K562 (cell line): ENCODE measurements around the gene SENP1. TPM values are rescaled to one million over a fixed set of nuclear protein-coding genes. Genes with fewer than 3 reads are reported as not detected.

ENCODE experiments used
- ATAC-seq: fragments of 200-7000 bp; cut with Tn5 transposase; 3 replicates; pipeline ENCODE4 v1.9.1; 2020; ENCODE audit warnings: moderate library complexity
- BruUV-seq: library from RNA; stranded (reverse); fragments of 400-500 nt; replicated peaks from 2 replicates; lab custom pipeline; 2021; lab: Mats Ljungman, UMichigan
- CTCF ChIA-PET: fragments of 300-600 bp; formaldehyde crosslinking; extraction: SDS; loops from one replicate; lab custom pipeline; 2021; ENCODE audit warnings: low intra/inter-chr PET ratio; lab: Yijun Ruan, JAX
- POLR2A ChIA-PET: fragments of 300-600, 350-650 bp; sonication (Branson Sonifier 250); formaldehyde crosslinking; extraction: SDS; loops from one replicate; lab custom pipeline; 2021; ENCODE audit warnings: antibody characterized with exemption, inconsistent platforms; lab: Yijun Ruan, JAX
- DNase-seq, 4 experiments: peaks; one replicate each; pipeline versions ENCODE4 v3.0.0 to v3.0.0-alpha.2; 2011 to 2018; ENCODE audit warnings: low spot score in 3 of 4, mixed read lengths in 3 of 4; ENCODE audit errors: extremely low read depth in 1 of 4
- FAIRE-seq: peaks from 2 replicates; lab custom pipeline; 2011; peaks lifted over from hg19 to GRCh38; lab: Jason Lieb, UNC
- H2AFZ ChIP-seq: 2 replicates; pipeline ENCODE4 v1.6.0; 2011; ENCODE audit warnings: low read depth, low read length, control low read depth, inconsistent platforms
- H3K27ac ChIP-seq: fragments of 200-600 bp; 3 replicates; pipeline ENCODE4 v1.8.0; 2011; ENCODE audit warnings: low read depth, mild to moderate bottlenecking, control low read depth, inconsistent platforms, low read length, moderate library complexity, mixed read lengths; ENCODE audit errors: extremely low read depth
- H3K27me3 ChIP-seq, 2 experiments: fragments of 300-600 bp in 1 of 2; 2 replicates in 1 of 2; 3 replicates in 1 of 2; pipeline versions ENCODE4 v1.6.0 to v1.8.0; 2011; ENCODE audit warnings: inconsistent platforms in 2 of 2, low read length in 2 of 2, mild to moderate bottlenecking in 1 of 2, mixed read lengths in 1 of 2, moderate library complexity in 1 of 2; ENCODE audit not compliant: control insufficient read depth in 2 of 2, insufficient read depth in 2 of 2
- H3K36me3 ChIP-seq: fragments of 300-600 bp; 3 replicates; pipeline ENCODE4 v1.8.0; 2011; ENCODE audit warnings: mild to moderate bottlenecking, low read length, inconsistent platforms; ENCODE audit not compliant: control insufficient read depth, insufficient read depth
- H3K4me1 ChIP-seq, 2 experiments: fragments of 200-600 bp in 1 of 2; replicated peaks in 1 of 2; 2 replicates in 1 of 2; 3 replicates in 1 of 2; pipeline versions ENCODE4 v1.5.1 to v1.8.0; 2011; ENCODE audit warnings: inconsistent platforms in 2 of 2, low read length in 2 of 2, mild to moderate bottlenecking in 1 of 2, mixed read lengths in 1 of 2, moderate library complexity in 1 of 2; ENCODE audit not compliant: control insufficient read depth in 2 of 2, insufficient read depth in 2 of 2
- H3K4me2 ChIP-seq: 2 replicates; pipeline ENCODE4 v1.6.1; 2011; ENCODE audit warnings: low read length, control low read depth, inconsistent platforms, mixed read lengths; ENCODE audit not compliant: insufficient read depth
- H3K4me3 ChIP-seq: fragments of 200-600 bp; sonication (generic), shearing (Covaris generic); 2 replicates; pipeline ENCODE4 v1.5.1; 2016; ENCODE audit warnings: control low read depth, inconsistent platforms
- H3K79me2 ChIP-seq: fragments of 200-600 bp; 3 replicates; pipeline ENCODE4 v1.8.0; 2011; ENCODE audit warnings: low read length, inconsistent platforms; ENCODE audit not compliant: control insufficient read depth, insufficient read depth
- H3K9ac ChIP-seq, 2 experiments: 2 replicates each; pipeline versions ENCODE4 v1.6.0 to v1.6.1; 2011; ENCODE audit warnings: low read depth in 2 of 2, low read length in 2 of 2, control low read depth in 1 of 2, inconsistent platforms in 1 of 2, mild to moderate bottlenecking in 1 of 2, mixed read lengths in 1 of 2; ENCODE audit not compliant: insufficient read depth in 1 of 2
- H3K9me1 ChIP-seq: one replicate; pipeline ENCODE4 v1.6.0; 2011; ENCODE audit warnings: inconsistent platforms, mild to moderate bottlenecking, low read length, moderate library complexity; ENCODE audit not compliant: control insufficient read depth, insufficient read depth
- H3K9me3 ChIP-seq: replicated peaks from 2 replicates; pipeline ENCODE4 v1.5.1; 2011; ENCODE audit warnings: low read depth, low read length, inconsistent platforms; ENCODE audit not compliant: control insufficient read depth, insufficient read depth
- H4K20me1 ChIP-seq: replicated peaks from 2 replicates; pipeline ENCODE4 v1.6.1; 2011; ENCODE audit warnings: low read length, inconsistent platforms, mixed read lengths; ENCODE audit not compliant: control insufficient read depth, insufficient read depth
- CTCF ChIP-seq, 3 experiments: IDR thresholded peaks in 2 of 3; conservative IDR thresholded peaks in 1 of 3; 2 replicates each; pipeline ENCODE4 v1.5.1; 2011 to 2012; ENCODE audit warnings: low read length in 3 of 3, mild to moderate bottlenecking in 3 of 3, control low read depth in 2 of 3, improper control_type of control experiment in 1 of 3, inconsistent platforms in 1 of 3, low read depth in 1 of 3, mixed read lengths in 1 of 3, moderate library complexity in 1 of 3; ENCODE audit not compliant: insufficient read depth in 2 of 3
- E4F1 ChIP-seq: fragments of 250-450 bp; sonication (Bioruptor Pico); IDR thresholded peaks from 2 replicates; pipeline ENCODE4 v1.5.0; 2021; ENCODE audit warnings: mild to moderate bottlenecking, borderline replicate concordance
- ETS1 ChIP-seq: conservative IDR thresholded peaks from 2 replicates; pipeline ENCODE4 v1.6.1; 2011; ENCODE audit warnings: low read depth, mild to moderate bottlenecking, low read length; ENCODE audit not compliant: control insufficient read depth
- GTF2F1 ChIP-seq: IDR thresholded peaks from 2 replicates; pipeline ENCODE4 v1.6.1; 2011; ENCODE audit warnings: low read depth, low read length, improper control_type of control experiment
- RAD21 ChIP-seq, 2 experiments: fragments of 250-450 bp in 1 of 2; fragments of 450-650 bp in 1 of 2; sonication (Bioruptor Pico) in 1 of 2; formaldehyde crosslinking in 1 of 2; IDR thresholded peaks in 1 of 2; conservative IDR thresholded peaks in 1 of 2; 2 replicates each; pipeline versions ENCODE4 v1.4.0 to v1.8.0; 2020 to 2022; ENCODE audit warnings: mild to moderate bottlenecking in 2 of 2, moderate library complexity in 1 of 2
- TRIM28 ChIP-seq: fragments of 450-650 bp; IDR thresholded peaks from 2 replicates; pipeline ENCODE4 v1.6.1; 2017
- ZNF175 ChIP-seq: fragments of 200-800 bp; sonication (Bioruptor generic); IDR thresholded peaks from 2 replicates; pipeline ENCODE4 v1.6.1; 2016; ENCODE audit warnings: low read depth, mild to moderate bottlenecking, missing genetic modification characterization, missing compliant biosample characterization
- WGBS: fragments of 100-300 bp; shearing (Covaris generic); methylation state at CpG from one replicate; pipeline ENCODE4 v1.1.6; 2016; ENCODE audit warnings: low coverage, mixed read lengths; ENCODE audit not compliant: insufficient coverage; ENCODE audit errors: missing lambda C conversion rate; 5-methylcytosine and 5-hydroxymethylcytosine counted together
- in situ Hi-C: fragments of 300-500 bp; cut with MboI; formaldehyde crosslinking; loops from 4 replicates; pipeline ENCODE4 v1.15.0; 2018; ENCODE audit warnings: inconsistent platforms, mixed read lengths
- intact Hi-C: fragments of 100-400 bp; cut with micrococcal nuclease; formaldehyde crosslinking; loops from 2 replicates; pipeline ENCODE4 v1.14.2; 2022
- polyA plus RNA-seq, 8 experiments: library from polyadenylated mRNA; depleted of rRNA in 4 of 8; stranded (reverse) in 5 of 8; unstranded in 3 of 8; fragments of >200 nt; fragmentation: Nextera tagmentation in 2 of 8; fragmentation: Illumina TruSeq in 1 of 8; extraction: Ambion mirVana in 2 of 8; extraction: Trizol in 1 of 8; gene quantifications; 2 replicates each; pipeline versions ENCODE4 v1.2.1 to v1.2.3, GENCODE V29; 2011 to 2014; ENCODE audit warnings: inconsistent platforms in 1 of 8, missing spikeins in 1 of 8
- total RNA-seq, 7 experiments: library from RNA; depleted of rRNA in 6 of 7; stranded (reverse); fragments of >200 nt in 6 of 7; fragmentation: Illumina TruSeq in 2 of 7; extraction: Trizol in 2 of 7; gene quantifications; 2 replicates each; pipeline versions ENCODE4 v1.2.1 to v1.2.3, GENCODE V29; 2011 to 2021; ENCODE audit warnings: low replicate concordance in 1 of 7
- TF ChIP-seq, protein P1 (sequence below): sonication (generic); formaldehyde crosslinking; IDR thresholded peaks from 2 replicates; pipeline ENCODE4 v1.8.0; 2022; ENCODE audit warnings: mild to moderate bottlenecking, missing genetic modification reagents

Gene SENP1
- total and polyA plus RNA-seq, 9 of the 15 experiments (the other 6 are each of a cell fraction or from before 2014, with no cell fraction given): 15.5 to 59.0 (median 36.3) TPM

- Histone ChIP-seq H4K20me1 (no peaks in the 10 kb centered on the region), H3K9me1 (no peaks in the 10 kb centered on the region), H3K9me3 (no peaks in the 10 kb centered on the region), H3K27me3 (no peaks in the 10 kb centered on the region), H3K79me2 (peaks cover 8% of the 10 kb centered on the region; the same call in 1 of the 3 replicates), H3K36me3 (peaks cover 55% of the 10 kb centered on the region; the same call in 2 of the 3 replicates), H3K9ac (no peak overlapping the region), H3K27ac (no peak overlapping the region), H3K4me3 (no peak overlapping the region), H2AFZ (no peak overlapping the region), H3K4me1 (peaks cover 4 to 9% of the 10 kb centered on the region in 2 experiments; a peak in 4 of 5 replicates), H3K4me2 (no peak overlapping the region)
- ChIA-PET POLR2A (no interaction called here), CTCF (no interaction called here)
- TF ChIP-seq ETS1: no peak
- no peak for TF ChIP-seq RAD21 (CRISPR knock-in tag; conservative IDR thresholded peaks at IDR 0.05 in 1 of 2, IDR thresholded peaks at IDR 0.05 in 1 of 2)
- no peak for TF ChIP-seq ZNF175 (CRISPR knock-in tag)
- TF ChIP-seq, protein P1, sequence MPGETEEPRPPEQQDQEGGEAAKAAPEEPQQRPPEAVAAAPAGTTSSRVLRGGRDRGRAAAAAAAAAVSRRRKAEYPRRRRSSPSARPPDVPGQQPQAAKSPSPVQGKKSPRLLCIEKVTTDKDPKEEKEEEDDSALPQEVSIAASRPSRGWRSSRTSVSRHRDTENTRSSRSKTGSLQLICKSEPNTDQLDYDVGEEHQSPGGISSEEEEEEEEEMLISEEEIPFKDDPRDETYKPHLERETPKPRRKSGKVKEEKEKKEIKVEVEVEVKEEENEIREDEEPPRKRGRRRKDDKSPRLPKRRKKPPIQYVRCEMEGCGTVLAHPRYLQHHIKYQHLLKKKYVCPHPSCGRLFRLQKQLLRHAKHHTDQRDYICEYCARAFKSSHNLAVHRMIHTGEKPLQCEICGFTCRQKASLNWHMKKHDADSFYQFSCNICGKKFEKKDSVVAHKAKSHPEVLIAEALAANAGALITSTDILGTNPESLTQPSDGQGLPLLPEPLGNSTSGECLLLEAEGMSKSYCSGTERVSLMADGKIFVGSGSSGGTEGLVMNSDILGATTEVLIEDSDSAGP (CRISPR knock-in tag): no peak
- TF ChIP-seq GTF2F1: no peak
- no peak for TF ChIP-seq E4F1 (CRISPR knock-in tag)
- TF ChIP-seq TRIM28: no peak
- no peak for TF ChIP-seq CTCF (IDR thresholded peaks at IDR 0.05 in 2 of 3, conservative IDR thresholded peaks at IDR 0.05 in 1 of 3; ENCODE audit: insufficient read depth in 2 of 3, low read depth in 1 of 3, low read length in 3 of 3)
- ATAC-seq (no peak), FAIRE-seq (no peak), DNase-seq (no peak)
- intact Hi-C loops (no loop called here), in situ Hi-C loops (no loop called here)
- 63% methylated on average over 4 of the region's 4 CpGs for WGBS
- no TSS peak for BruUV-seq
Observed at GRCh38 chr12:48125985-48126384, 20.1 kb upstream of the SENP1 start.
